Upper lobe of left lung (tissue), 6 donors: ENCODE results near the gene SPEM3. TPM values are rescaled to one million over a fixed set of nuclear protein-coding genes. Genes with fewer than 3 reads are reported as not detected.
A peak's percentile ranks its signal among the peaks of the same experiment; 100 is the strongest.

Experiments
- ATAC-seq, 2 donors: fragments of 200-7000 bp; cut with Tn5 transposase; one replicate each; pipeline ENCODE4 v1.9.1; 2022; ENCODE audit warnings: mild to moderate bottlenecking in 2 of 2, moderate library complexity in 2 of 2; ENCODE audit not compliant: low FRiP score in 2 of 2
- DNase-seq, 2 donors: peaks; one replicate each; pipeline ENCODE4 v3.0.0-alpha.2; 2019 to 2020
- H3K27ac ChIP-seq, 4 donors: fragments of 200-600 bp; sonication (generic); one replicate each; pipeline ENCODE4 v1.5.1; 2016 to 2019
- H3K27me3 ChIP-seq, 4 donors: fragments of 200-600 bp; sonication (generic); one replicate each; pipeline ENCODE4 v1.5.1; 2017 to 2019
- H3K36me3 ChIP-seq, 4 donors: fragments of 200-600 bp; sonication (generic); one replicate each; pipeline ENCODE4 v1.5.1; 2016 to 2019
- H3K4me1 ChIP-seq, 4 donors: fragments of 200-600 bp; sonication (generic); one replicate each; pipeline ENCODE4 v1.5.1; 2018 to 2019
- H3K4me3 ChIP-seq, 4 donors: fragments of 200-600 bp; sonication (generic); one replicate each; pipeline ENCODE4 v1.5.1; 2017 to 2019; ENCODE audit warnings: mild to moderate bottlenecking in 2 of 4, moderate library complexity in 1 of 4
- H3K9me3 ChIP-seq, 4 donors: fragments of 200-600 bp; sonication (generic); one replicate each; pipeline ENCODE4 v1.5.1; 2018 to 2019
- CTCF ChIP-seq, 6 experiments: fragments of 450-650 bp in 4 of 6; fragments of 200-600 bp in 2 of 6; sonication (generic) in 2 of 6; IDR thresholded peaks; one replicate each; pipeline ENCODE4 v1.5.1; 2016 to 2019; ENCODE audit warnings: antibody characterized with exemption in 6 of 6
- EP300 ChIP-seq, 4 donors: sonication (generic); formaldehyde crosslinking; IDR thresholded peaks; one replicate each; pipeline ENCODE4 v1.5.1; 2017; ENCODE audit warnings: antibody characterized with exemption in 4 of 4, control low read depth in 2 of 4
- POLR2A ChIP-seq, 4 donors: fragments of 450-650 bp; IDR thresholded peaks; one replicate each; pipeline ENCODE4 v1.5.1; 2016 to 2017; ENCODE audit warnings: antibody characterized with exemption in 4 of 4, mild to moderate bottlenecking in 2 of 4
- POLR2AphosphoS5 ChIP-seq, 2 donors: sonication (generic); formaldehyde crosslinking; IDR thresholded peaks; one replicate each; pipeline ENCODE4 v1.5.1; 2017; ENCODE audit warnings: antibody characterized with exemption in 2 of 2
- WGBS, 2 donors: methylation state at CpG; one replicate each; pipeline ENCODE4 v1.1.5; 2017 to 2018; 5-methylcytosine and 5-hydroxymethylcytosine counted together
- total RNA-seq, 6 donors: library from RNA; depleted of rRNA in 4 of 6; stranded (reverse); fragments of >200 nt in 4 of 6; gene quantifications; one replicate each; pipeline versions ENCODE4 v1.1.0 to v1.2.1, GENCODE V29; 2016 to 2021
- donor health status: DM: no; HTN: no; CAD: no; lungs with moderate emphysema.
- donor health status: DM: no; HTN: yes; CAD: no; lungs with severe emphysema.

SPEM3 gene
- total RNA-seq, 6 donors from 2014 or later: not detected

GRCh38 chr17:7427549-7427948 is 1.1 kb upstream of the SPEM3 start:
- TF ChIP-seq POLR2A (IDR thresholded peaks at IDR 0.05): no peak
- TF ChIP-seq CTCF (IDR thresholded peaks at IDR 0.05): no peak
- TF ChIP-seq POLR2AphosphoS5 (IDR thresholded peaks at IDR 0.05): no peak
- H3K27me3 ChIP-seq: no peaks in the 10 kb centered on the region
- no peak overlapping the region for H3K27ac ChIP-seq
- no peak overlapping the region for H3K4me3 ChIP-seq
- no peaks in the 10 kb centered on the region for H3K4me1 ChIP-seq
- DNase-seq: no peak
- H3K36me3 ChIP-seq: no peaks in the 10 kb centered on the region
- no peaks in the 10 kb centered on the region for H3K9me3 ChIP-seq
- 88 to 93% methylated on average over 7 of the region's 7 CpGs for WGBS, 2 donors
- ATAC-seq: no peak

- Histone ChIP-seq H3K4me1 (peaks cover 0 to 1% (median under 1%) of the 10 kb centered on the region in 4 donors), H3K27me3 (no peaks in the 10 kb centered on the region), H3K9me3 (no peaks in the 10 kb centered on the region), H3K27ac (no peak overlapping the region), H3K4me3 (no peak overlapping the region), H3K36me3 (no peaks in the 10 kb centered on the region)
- ATAC-seq (no peak), DNase-seq (peak in 1 of 2 donors; percentile 70)
- whole genome bisulfite sequencing, 2 donors: 90 to 93% methylated on average over 8 to 10 of the region's 10 CpGs
- TF ChIP-seq CTCF (IDR thresholded peaks at IDR 0.05) (no peak), POLR2A (IDR thresholded peaks at IDR 0.05) (no peak)
These were observed 1.1 kb downstream of the SPEM3 start for GRCh38 chr17:7429722-7430121.

- peaks cover 9 to 14% (median 11%) of the 10 kb centered on the region in 4 donors for H3K4me1 ChIP-seq
- no peak overlapping the region for H3K27ac ChIP-seq
- H3K27me3 ChIP-seq: no peaks in the 10 kb centered on the region
- no peak overlapping the region for H3K4me3 ChIP-seq
- H3K9me3 ChIP-seq: no peaks in the 10 kb centered on the region
- ATAC-seq (no peak), DNase-seq (no peak)
- TF ChIP-seq EP300 (IDR thresholded peaks at IDR 0.05) (no peak), POLR2A (IDR thresholded peaks at IDR 0.05) (no peak), POLR2AphosphoS5 (IDR thresholded peaks at IDR 0.05) (no peak), CTCF (IDR thresholded peaks at IDR 0.05) (no peak)
- 82% methylated on average over 1 of the region's 1 CpG; no CpG with 5 or more reads in 1 of the 2 donors for WGBS, 2 donors
- no peaks in the 10 kb centered on the region for H3K36me3 ChIP-seq
These were observed 2.6 kb downstream of the SPEM3 start for GRCh38 chr17:7431231-7431630.

- Histone ChIP-seq H3K27me3 (no peaks in the 10 kb centered on the region), H3K4me1 (peaks cover 20 to 25% (median 21%) of the 10 kb centered on the region in 4 donors), H3K4me3 (no peak overlapping the region), H3K27ac (no peak overlapping the region), H3K36me3 (no peaks in the 10 kb centered on the region), H3K9me3 (no peaks in the 10 kb centered on the region)
- WGBS, 2 donors: 93 to 97% methylated on average over 9 to 11 of the region's 11 CpGs
- TF ChIP-seq CTCF (IDR thresholded peaks at IDR 0.05) (no peak), POLR2A (IDR thresholded peaks at IDR 0.05) (no peak), POLR2AphosphoS5 (IDR thresholded peaks at IDR 0.05) (no peak), EP300 (IDR thresholded peaks at IDR 0.05) (no peak)
- DNase-seq (peak in 1 of 2 donors; percentile 76), ATAC-seq (no peak)
These were observed 3.6 kb downstream of the SPEM3 start for GRCh38 chr17:7432296-7432695.
